Measurements from ENCODE around the gene EGF.

Gene EGF

GRCh38 chr4:109981936-109982335, 69.3 kb downstream of the EGF start:
- no peak for TF ChIP-seq CTCF (IDR thresholded peaks at IDR 0.05; ENCODE audit: low read depth, low read length, missing control alignments)
- DNase-seq: no peak
- Histone ChIP-seq H3K36me3 (replicated peaks) (no peaks in the 10 kb centered on the region), H3K27ac (no peak overlapping the region), H3K4me3 (ENCODE audit: low read depth, low read length) (no peak overlapping the region), H3K27me3 (replicated peaks) (no peaks in the 10 kb centered on the region)
- in situ Hi-C loops (cut with HindIII; ENCODE audit: low pct_ligation_motif_present, low sequenced_read_pairs): no loop called here

- DNase-seq: no peak
- Histone ChIP-seq H3K27me3 (replicated peaks) (no peaks in the 10 kb centered on the region), H3K27ac (no peak overlapping the region), H3K36me3 (replicated peaks) (no peaks in the 10 kb centered on the region), H3K4me3 (ENCODE audit: low read depth, low read length) (no peak overlapping the region)
- no peak for TF ChIP-seq CTCF (IDR thresholded peaks at IDR 0.05; ENCODE audit: low read depth, low read length, missing control alignments)
- in situ Hi-C loops (cut with HindIII; ENCODE audit: low pct_ligation_motif_present, low sequenced_read_pairs): no loop called here
These were observed 69.8 kb downstream of the EGF start for GRCh38 chr4:109982521-109982920.

- H3K36me3 ChIP-seq (replicated peaks): no peaks in the 10 kb centered on the region
- no peak for TF ChIP-seq CTCF (IDR thresholded peaks at IDR 0.05; ENCODE audit: low read depth, low read length, missing control alignments)
- H3K27ac ChIP-seq: no peak overlapping the region
- DNase-seq: no peak
- no peak overlapping the region for H3K4me3 ChIP-seq (ENCODE audit: low read depth, low read length)
- H3K27me3 ChIP-seq (replicated peaks): no peaks in the 10 kb centered on the region
- in situ Hi-C loops (cut with HindIII; ENCODE audit: low pct_ligation_motif_present, low sequenced_read_pairs): no loop called here
These were observed 73.6 kb downstream of the EGF start for GRCh38 chr4:109985993-109986974.

GRCh38 chr4:109989044-109989443, 76.4 kb downstream of the EGF start:
- DNase-seq: no peak
- in situ Hi-C loops (cut with HindIII; ENCODE audit: low pct_ligation_motif_present, low sequenced_read_pairs): no loop called here
- TF ChIP-seq CTCF (IDR thresholded peaks at IDR 0.05; ENCODE audit: low read depth, low read length, missing control alignments): no peak
- Histone ChIP-seq H3K27ac (no peak overlapping the region), H3K36me3 (replicated peaks) (no peaks in the 10 kb centered on the region), H3K4me3 (ENCODE audit: low read depth, low read length) (no peak overlapping the region), H3K27me3 (replicated peaks) (no peaks in the 10 kb centered on the region)

- no peak for DNase-seq
- Histone ChIP-seq H3K4me3 (ENCODE audit: low read depth, low read length) (no peak overlapping the region), H3K36me3 (replicated peaks) (no peaks in the 10 kb centered on the region), H3K27me3 (replicated peaks) (no peaks in the 10 kb centered on the region), H3K27ac (no peak overlapping the region)
- in situ Hi-C loops (cut with HindIII; ENCODE audit: low pct_ligation_motif_present, low sequenced_read_pairs): no loop called here
- no peak for TF ChIP-seq CTCF (IDR thresholded peaks at IDR 0.05; ENCODE audit: low read depth, low read length, missing control alignments)
These were observed 76.9 kb downstream of the EGF start for GRCh38 chr4:109989618-109990017.

Measured in brain microvascular endothelial cell (primary cell).